Gastroesophageal sphincter (tissue), 3 donors: ENCODE data around the gene CARS2.

Source experiments
- CTCF ChIP-seq, 4 experiments: fragments of 200-600 bp in 2 of 4; fragments of 450-650 bp in 2 of 4; sonication (generic) in 1 of 4; IDR thresholded peaks; one replicate each; pipeline ENCODE4 v1.5.1; 2017 to 2019; ENCODE audit warnings: antibody characterized with exemption in 4 of 4, mild to moderate bottlenecking in 2 of 4, moderate library complexity in 2 of 4
- EP300 ChIP-seq: sonication (generic); formaldehyde crosslinking; IDR thresholded peaks from one replicate; pipeline ENCODE4 v1.6.1; 2017; ENCODE audit warnings: antibody characterized with exemption, mild to moderate bottlenecking
- POLR2AphosphoS5 ChIP-seq: sonication (generic); formaldehyde crosslinking; IDR thresholded peaks from one replicate; pipeline ENCODE4 v1.6.1; 2017; ENCODE audit warnings: antibody characterized with exemption

DNA sequence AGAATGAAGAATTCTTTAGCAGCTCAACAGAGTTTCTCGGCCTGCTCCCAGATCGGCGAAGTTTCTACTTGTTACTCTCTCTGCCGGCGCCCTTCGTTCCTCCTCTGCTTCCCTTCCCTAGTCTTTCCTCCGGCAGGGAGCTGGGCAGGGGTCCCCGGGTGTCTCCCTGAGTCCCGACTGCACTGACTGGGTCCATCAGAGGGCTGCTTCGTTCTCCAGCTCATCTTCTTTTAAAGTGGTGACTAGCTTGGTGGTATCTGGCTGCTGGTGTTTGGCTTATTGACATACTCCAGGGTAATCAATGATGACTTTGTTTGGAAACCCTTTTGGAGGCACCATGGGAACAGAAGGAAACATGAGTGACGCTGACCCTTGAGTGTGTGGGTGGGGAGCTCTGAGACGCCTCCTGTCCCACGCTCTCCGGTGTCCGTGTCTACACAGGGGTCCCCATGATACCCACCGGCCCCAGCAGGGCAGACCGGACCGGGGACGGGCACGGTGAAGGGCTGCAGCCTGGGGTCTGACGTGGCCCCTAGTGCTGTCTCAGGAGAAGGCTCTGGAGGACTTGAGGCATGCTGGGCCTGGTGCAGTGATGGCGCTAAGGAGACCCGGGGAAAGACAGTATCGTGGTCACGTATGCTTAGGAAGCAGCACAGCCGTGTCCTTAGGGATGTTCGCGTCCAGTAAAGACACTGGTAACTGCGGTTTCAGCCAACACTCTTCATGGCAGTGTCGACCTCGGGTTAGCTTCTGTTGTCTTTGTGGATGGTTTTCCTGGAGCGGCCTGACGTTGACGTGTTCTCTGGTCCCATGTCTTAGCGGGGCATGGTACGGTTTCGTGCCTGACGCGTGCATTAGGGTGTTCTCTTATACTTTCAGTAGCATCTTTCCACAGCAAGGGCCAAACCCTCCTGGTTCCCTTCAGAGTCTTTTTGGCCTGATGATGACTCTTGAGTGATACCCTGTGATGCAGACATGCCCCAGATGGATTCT is 66.8 kb downstream of the CARS2 start:
- no peak for TF ChIP-seq CTCF (IDR thresholded peaks at IDR 0.05)
- no peak for TF ChIP-seq EP300
- peak; percentile 5 for TF ChIP-seq POLR2AphosphoS5
